HepG2 (cell line): Measurements from ENCODE around the gene CAGE1. TPM values are rescaled to one million over a fixed set of nuclear protein-coding genes. Genes with fewer than 3 reads are reported as not detected.
"Not testable (repeated sequence)": the region's sequence is repeated elsewhere in the genome, so short reads cannot be mapped to it uniquely, and the experiment has no call there.

Experiments
- ATAC-seq: fragments of 200-7000 bp; cut with Tn5 transposase; 3 replicates; pipeline ENCODE4 v1.9.1; 2020; ENCODE audit warnings: mild to moderate bottlenecking, moderate library complexity
- BruUV-seq: library from RNA; stranded (reverse); fragments of 400-500 nt; replicated peaks from 2 replicates; lab custom pipeline; 2021; lab: Mats Ljungman, UMichigan
- CTCF ChIA-PET: fragments of 300-600 bp; formaldehyde crosslinking; extraction: SDS; loops from one replicate; lab custom pipeline; 2021; ENCODE audit warnings: low total read pairs, inconsistent platforms, low intra/inter-chr PET ratio; lab: Yijun Ruan, JAX
- POLR2A ChIA-PET: fragments of 350-600 bp; sonication (Branson Sonifier 250); formaldehyde crosslinking; loops from one replicate; lab custom pipeline; 2020; ENCODE audit warnings: antibody characterized with exemption, inconsistent platforms; lab: Yijun Ruan, JAX
- DNase-seq: peaks from one replicate; pipeline ENCODE4 v3.0.0-alpha.2; 2015; ENCODE audit warnings: low spot score
- FAIRE-seq: peaks from 3 replicates; lab custom pipeline; 2011; peaks lifted over from hg19 to GRCh38; lab: Jason Lieb, UNC
- H2AFZ ChIP-seq: one replicate; pipeline ENCODE4 v1.6.1; 2011; ENCODE audit warnings: low read length, inconsistent platforms
- H3K27ac ChIP-seq: fragments of 300-600 bp; 3 replicates; pipeline ENCODE4 v1.8.0; 2011; ENCODE audit warnings: mixed run types, mild to moderate bottlenecking, mixed read lengths, low read length, inconsistent platforms; ENCODE audit not compliant: insufficient read depth; ENCODE audit errors: extremely low read length
- H3K27me3 ChIP-seq, 2 experiments: fragments of 200-600 bp in 1 of 2; 2 replicates in 1 of 2; 3 replicates in 1 of 2; pipeline versions ENCODE4 v1.6.0 to v1.8.0; 2011; ENCODE audit warnings: low read length in 2 of 2, mild to moderate bottlenecking in 2 of 2, moderate library complexity in 2 of 2, inconsistent platforms in 1 of 2; ENCODE audit not compliant: insufficient read depth in 2 of 2, control insufficient read depth in 1 of 2
- H3K36me3 ChIP-seq, 2 experiments: fragments of 200-600 bp in 1 of 2; replicated peaks in 1 of 2; 2 replicates in 1 of 2; 3 replicates in 1 of 2; pipeline versions ENCODE4 v1.5.1 to v1.8.0; 2011; ENCODE audit warnings: low read length in 2 of 2, inconsistent platforms in 1 of 2; ENCODE audit not compliant: insufficient read depth in 2 of 2, control insufficient read depth in 1 of 2
- H3K4me1 ChIP-seq: 2 replicates; pipeline ENCODE4 v1.5.1; 2012; ENCODE audit warnings: low read length, inconsistent platforms; ENCODE audit not compliant: insufficient read depth
- H3K4me2 ChIP-seq: 2 replicates; pipeline ENCODE4 v1.6.0; 2011; ENCODE audit warnings: low read depth, low read length, inconsistent platforms
- H3K4me3 ChIP-seq, 3 experiments: fragments of 200-600 bp in 1 of 3; sonication (generic), shearing (Covaris generic) in 1 of 3; replicated peaks in 1 of 3; 2 replicates each; pipeline ENCODE4 v1.5.1; 2011 to 2016; ENCODE audit warnings: low read length in 3 of 3, inconsistent platforms in 2 of 3, low read depth in 2 of 3, mild to moderate bottlenecking in 2 of 3, control low read depth in 1 of 3, mixed read lengths in 1 of 3; ENCODE audit not compliant: insufficient read depth in 1 of 3
- H3K79me2 ChIP-seq: one replicate; pipeline ENCODE4 v1.6.1; 2011; ENCODE audit warnings: low read length, inconsistent platforms; ENCODE audit not compliant: insufficient read depth
- H3K9ac ChIP-seq: 2 replicates; pipeline ENCODE4 v1.6.0; 2011; ENCODE audit warnings: mild to moderate bottlenecking, low read depth, low read length, inconsistent platforms; ENCODE audit not compliant: insufficient read depth
- H3K9me3 ChIP-seq: 2 replicates; pipeline ENCODE4 v1.5.1; 2012; ENCODE audit warnings: mild to moderate bottlenecking, low read length
- H4K20me1 ChIP-seq: 2 replicates; pipeline ENCODE4 v1.6.0; 2011; ENCODE audit warnings: inconsistent platforms, mild to moderate bottlenecking, low read length, moderate library complexity; ENCODE audit not compliant: insufficient read depth
- NFYB ChIP-seq: sonication (generic); formaldehyde crosslinking; IDR thresholded peaks from 2 replicates; pipeline ENCODE4 v1.4.0; 2020; ENCODE audit warnings: missing genetic modification reagents
- NFYC ChIP-seq: IDR thresholded peaks from 2 replicates; pipeline ENCODE4 v1.6.1; 2016; ENCODE audit warnings: missing genetic modification reagents, missing compliant biosample characterization
- POLR2A ChIP-seq, 2 experiments: IDR thresholded peaks; 2 replicates each; pipeline ENCODE4 v1.6.1; 2011; ENCODE audit warnings: low read depth in 2 of 2, low read length in 2 of 2, mild to moderate bottlenecking in 1 of 2, moderate library complexity in 1 of 2; ENCODE audit not compliant: insufficient read depth in 1 of 2
- POLR2AphosphoS5 ChIP-seq: IDR thresholded peaks from 2 replicates; pipeline ENCODE4 v1.6.1; 2012; ENCODE audit warnings: low read depth, low read length
- ZNF782 ChIP-seq: sonication (generic); formaldehyde crosslinking; IDR thresholded peaks from 2 replicates; pipeline ENCODE4 v1.4.0; 2020; ENCODE audit warnings: missing genetic modification reagents, mild to moderate bottlenecking, borderline replicate concordance
- WGBS: methylation state at CpG from one replicate; pipeline ENCODE4 v1.1.6; 2017; ENCODE audit warnings: low lambda C conversion rate; 5-methylcytosine and 5-hydroxymethylcytosine counted together
- in situ Hi-C: cut with HindIII; loops from 2 replicates; pipeline ENCODE4 v1.10.0; 2017; ENCODE audit warnings: low pct_unique_long_range_greater_than_20kb; ENCODE audit not compliant: extremely low pct_ligation_motif_present
- intact Hi-C: fragments of 100-400 bp; cut with micrococcal nuclease; formaldehyde crosslinking; loops from one replicate; pipeline ENCODE4 v1.10.0; 2022; ENCODE audit not compliant: unreplicated experiment
- polyA plus RNA-seq, 8 experiments: library from polyadenylated mRNA; depleted of rRNA in 3 of 8; stranded (reverse) in 7 of 8; unstranded in 1 of 8; fragments of >200 nt; fragmentation: Illumina TruSeq in 4 of 8; extraction: Trizol in 4 of 8; gene quantifications; 2 replicates each; pipeline versions ENCODE4 v1.2.1 to v1.2.3, GENCODE V29; 2011 to 2016; ENCODE audit warnings: low read depth in 4 of 8, missing spikeins in 1 of 8, mixed read lengths in 1 of 8; ENCODE audit not compliant: insufficient read depth in 1 of 8
- total RNA-seq, 5 experiments: library from RNA; depleted of rRNA; stranded (reverse); fragments of >200 nt; fragmentation: Illumina TruSeq; extraction: Trizol; gene quantifications; 2 replicates each; pipeline ENCODE4 v1.2.3, GENCODE V29; 2016; ENCODE audit warnings: low read depth in 1 of 5
- TF ChIP-seq, protein P1 (sequence below): sonication (generic); formaldehyde crosslinking; IDR thresholded peaks from 2 replicates; pipeline ENCODE4 v1.5.1; 2020; ENCODE audit warnings: mild to moderate bottlenecking, missing genetic modification reagents, moderate library complexity
- TF ChIP-seq, protein P2 (sequence below): IDR thresholded peaks from 2 replicates; pipeline ENCODE4 v1.6.1; 2016; ENCODE audit warnings: low read depth

CAGE1 gene
- total and polyA plus RNA-seq, 2 of the 13 experiments (the other 11 are each of a cell fraction or from before 2014, with no cell fraction given), result 0.03 to 0.15 TPM

DNA sequence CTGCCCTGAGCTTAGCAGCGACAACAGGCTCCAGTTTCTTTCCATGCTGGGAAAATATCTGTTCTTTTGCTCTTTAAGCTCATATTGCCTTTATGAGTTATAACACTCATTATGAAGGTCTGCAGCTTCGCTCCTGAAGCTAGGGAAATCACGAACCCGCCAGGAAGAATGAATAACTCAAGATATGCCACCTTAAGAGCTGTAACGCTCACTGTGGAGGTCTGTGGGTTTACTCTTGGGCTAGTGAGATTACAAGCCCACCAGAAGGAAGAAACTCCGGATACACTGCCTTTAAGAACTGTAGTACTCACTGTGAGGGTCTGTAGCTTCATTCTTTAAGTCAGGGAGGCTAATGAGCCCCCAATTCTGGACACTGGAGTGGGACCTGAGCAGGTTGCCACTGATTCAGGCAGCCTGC is 73.6 kb downstream of the CAGE1 start:
- Histone ChIP-seq H2AFZ (peak overlapping the region; percentile 20), H4K20me1 (peaks cover 4% of the 10 kb centered on the region; the same call in 1 of the 2 replicates), H3K4me1 (peaks cover 46% of the 10 kb centered on the region), H3K27ac (peak overlapping the region; percentile 65), H3K79me2 (peaks cover 21% of the 10 kb centered on the region), H3K4me2 (peak overlapping the region; percentile 31), H3K9ac (peak overlapping the region; percentile 42; the same call in 1 of the 2 replicates), H3K4me3 (no peak overlapping the region), H3K27me3 (no peaks in the 10 kb centered on the region; a peak in 1 of 5 replicates), H3K9me3 (no peaks in the 10 kb centered on the region), H3K36me3 (no peaks in the 10 kb centered on the region)
- 69% methylated on average over 6 of the region's 6 CpGs for WGBS
- DNase-seq, result no peak
- TF ChIP-seq ZNF782 (CRISPR knock-in tag), result no peak
- peak; percentile 34 to 50; a peak in 3 of 4 replicates for TF ChIP-seq POLR2A (IDR thresholded peaks at IDR 0.05; ENCODE audit: insufficient read depth in 1 of 2, low read depth in 2 of 2, low read length in 2 of 2)
- TF ChIP-seq POLR2AphosphoS5, result peak; percentile 58
- intact Hi-C loops (no loop called here), in situ Hi-C loops (no loop called here)
- POLR2A ChIA-PET, result interaction anchor here (0.8 to 4.3 kb wide), 12 partner anchors 9 to 245 kb away, joined by 3 to 39 read pairs (median 5); partner anchors contain the start of genes CAGE1 and RIOK1
- BruUV-seq, result no TSS peak
- ATAC-seq, result no peak
- CTCF ChIA-PET, result no interaction called here
- no peak for FAIRE-seq

DNA sequence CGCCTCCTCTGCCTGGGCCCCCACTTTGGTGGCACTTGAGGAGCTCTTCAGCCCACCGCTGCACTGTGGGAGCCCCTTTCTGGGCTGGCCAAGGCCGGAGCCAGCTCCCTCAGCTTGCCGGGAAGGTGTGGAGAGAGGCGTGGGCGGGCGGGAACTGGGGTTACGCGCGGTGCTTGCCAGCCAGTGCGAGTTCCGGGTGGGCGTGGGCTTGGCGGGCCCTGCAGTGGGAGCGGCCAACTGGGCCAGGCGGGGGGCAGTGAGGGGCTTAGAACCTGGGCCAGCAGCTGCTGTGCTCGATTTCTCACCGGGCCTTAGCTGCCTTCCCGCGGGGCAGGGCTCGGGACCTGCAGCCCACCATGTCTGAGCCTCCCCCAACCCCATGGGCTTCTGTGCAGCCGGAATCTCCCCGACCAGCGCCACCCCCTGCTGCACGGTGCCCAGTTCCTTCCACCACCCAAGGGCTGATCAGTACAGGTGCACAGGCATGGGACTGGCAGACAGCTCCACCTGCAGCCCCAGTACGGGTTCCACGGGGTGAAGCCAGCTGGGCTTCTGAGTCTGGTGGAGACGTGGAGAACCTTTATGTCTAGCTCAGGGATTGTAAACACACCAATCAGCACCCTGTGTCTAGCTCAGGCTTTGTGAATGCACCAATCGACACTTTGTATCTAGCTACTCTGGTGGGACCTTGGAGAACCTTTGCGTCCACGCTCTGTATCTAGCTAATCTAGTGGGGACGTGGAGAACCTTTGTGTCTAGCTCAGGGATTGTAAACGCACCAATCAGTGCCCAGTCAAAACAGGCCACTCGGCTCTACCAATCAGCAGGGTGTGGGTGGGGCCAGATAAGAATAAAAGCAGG is 74.2 kb downstream of the CAGE1 start:
- in situ Hi-C loops, CTCF ChIA-PET, H4K20me1 ChIP-seq, intact Hi-C loops, H3K4me2 ChIP-seq, H3K9me3 ChIP-seq, H3K9ac ChIP-seq, H2AFZ ChIP-seq, H3K4me3 ChIP-seq, BruUV-seq, H3K36me3 ChIP-seq, ATAC-seq, FAIRE-seq, H3K27me3 ChIP-seq: not testable (repeated sequence)
- Histone ChIP-seq H3K4me1 (peaks cover 52% of the 10 kb centered on the region), H3K79me2 (peaks cover 27% of the 10 kb centered on the region), H3K27ac (peak overlapping the region; percentile 65)
- 79% methylated on average over 25 of the region's 34 CpGs for WGBS
- TF ChIP-seq, protein P1, sequence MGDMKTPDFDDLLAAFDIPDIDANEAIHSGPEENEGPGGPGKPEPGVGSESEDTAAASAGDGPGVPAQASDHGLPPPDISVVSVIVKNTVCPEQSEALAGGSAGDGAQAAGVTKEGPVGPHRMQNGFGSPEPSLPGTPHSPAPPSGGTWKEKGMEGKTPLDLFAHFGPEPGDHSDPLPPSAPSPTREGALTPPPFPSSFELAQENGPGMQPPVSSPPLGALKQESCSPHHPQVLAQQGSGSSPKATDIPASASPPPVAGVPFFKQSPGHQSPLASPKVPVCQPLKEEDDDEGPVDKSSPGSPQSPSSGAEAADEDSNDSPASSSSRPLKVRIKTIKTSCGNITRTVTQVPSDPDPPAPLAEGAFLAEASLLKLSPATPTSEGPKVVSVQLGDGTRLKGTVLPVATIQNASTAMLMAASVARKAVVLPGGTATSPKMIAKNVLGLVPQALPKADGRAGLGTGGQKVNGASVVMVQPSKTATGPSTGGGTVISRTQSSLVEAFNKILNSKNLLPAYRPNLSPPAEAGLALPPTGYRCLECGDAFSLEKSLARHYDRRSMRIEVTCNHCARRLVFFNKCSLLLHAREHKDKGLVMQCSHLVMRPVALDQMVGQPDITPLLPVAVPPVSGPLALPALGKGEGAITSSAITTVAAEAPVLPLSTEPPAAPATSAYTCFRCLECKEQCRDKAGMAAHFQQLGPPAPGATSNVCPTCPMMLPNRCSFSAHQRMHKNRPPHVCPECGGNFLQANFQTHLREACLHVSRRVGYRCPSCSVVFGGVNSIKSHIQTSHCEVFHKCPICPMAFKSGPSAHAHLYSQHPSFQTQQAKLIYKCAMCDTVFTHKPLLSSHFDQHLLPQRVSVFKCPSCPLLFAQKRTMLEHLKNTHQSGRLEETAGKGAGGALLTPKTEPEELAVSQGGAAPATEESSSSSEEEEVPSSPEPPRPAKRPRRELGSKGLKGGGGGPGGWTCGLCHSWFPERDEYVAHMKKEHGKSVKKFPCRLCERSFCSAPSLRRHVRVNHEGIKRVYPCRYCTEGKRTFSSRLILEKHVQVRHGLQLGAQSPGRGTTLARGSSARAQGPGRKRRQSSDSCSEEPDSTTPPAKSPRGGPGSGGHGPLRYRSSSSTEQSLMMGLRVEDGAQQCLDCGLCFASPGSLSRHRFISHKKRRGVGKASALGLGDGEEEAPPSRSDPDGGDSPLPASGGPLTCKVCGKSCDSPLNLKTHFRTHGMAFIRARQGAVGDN, result peak; percentile 22; the same call in 1 of the 2 replicates
- TF ChIP-seq, protein P2, sequence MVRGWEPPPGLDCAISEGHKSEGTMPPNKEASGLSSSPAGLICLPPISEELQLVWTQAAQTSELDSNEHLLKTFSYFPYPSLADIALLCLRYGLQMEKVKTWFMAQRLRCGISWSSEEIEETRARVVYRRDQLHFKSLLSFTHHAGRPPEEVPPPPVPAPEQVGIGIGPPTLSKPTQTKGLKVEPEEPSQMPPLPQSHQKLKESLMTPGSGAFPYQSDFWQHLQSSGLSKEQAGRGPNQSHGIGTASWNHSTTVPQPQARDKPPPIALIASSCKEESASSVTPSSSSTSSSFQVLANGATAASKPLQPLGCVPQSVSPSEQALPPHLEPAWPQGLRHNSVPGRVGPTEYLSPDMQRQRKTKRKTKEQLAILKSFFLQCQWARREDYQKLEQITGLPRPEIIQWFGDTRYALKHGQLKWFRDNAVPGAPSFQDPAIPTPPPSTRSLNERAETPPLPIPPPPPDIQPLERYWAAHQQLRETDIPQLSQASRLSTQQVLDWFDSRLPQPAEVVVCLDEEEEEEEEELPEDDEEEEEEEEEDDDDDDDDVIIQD (CRISPR knock-in tag), result peak; percentile 23; the same call in 1 of the 2 replicates
- peak; percentile 68 for TF ChIP-seq NFYC (CRISPR knock-in tag)
- TF ChIP-seq NFYB (CRISPR knock-in tag), result peak; percentile 76
- POLR2A ChIA-PET, result interaction anchor here (1.0 to 4.3 kb wide), 11 partner anchors 9 to 246 kb away, joined by 3 to 39 read pairs (median 6); partner anchors contain the start of genes CAGE1 and RIOK1
- DNase-seq, result peak; percentile 20
